Spleen (tissue), 7 donors: ENCODE data around the gene TMEM107.

Experiments
- POLR2AphosphoS5 ChIP-seq, 3 donors: sonication (generic); formaldehyde crosslinking; IDR thresholded peaks; one replicate each; pipeline ENCODE4 v1.5.1; 2017; ENCODE audit warnings: antibody characterized with exemption in 3 of 3
- TF ChIP-seq, protein P1 (sequence below), 11 experiments: fragments of 200-600 bp in 7 of 11; fragments of 450-650 bp in 4 of 11; sonication (generic) in 4 of 11; IDR thresholded peaks in 8 of 11; conservative IDR thresholded peaks in 3 of 11; 1 replicate in 7 of 11; 2 replicates in 4 of 11; pipeline versions ENCODE4 v1.4.0 to v1.8.0; 2016 to 2021; ENCODE audit warnings: antibody characterized with exemption in 11 of 11, inconsistent platforms in 4 of 11, mild to moderate bottlenecking in 1 of 11
- donor health status: DM: no; HTN: no; CAD: no; lungs with moderate emphysema.
- donor health status: DM: no; HTN: no; CAD: no.
- donor health status: DM: no; HTN: no; CAD: no.

DNA sequence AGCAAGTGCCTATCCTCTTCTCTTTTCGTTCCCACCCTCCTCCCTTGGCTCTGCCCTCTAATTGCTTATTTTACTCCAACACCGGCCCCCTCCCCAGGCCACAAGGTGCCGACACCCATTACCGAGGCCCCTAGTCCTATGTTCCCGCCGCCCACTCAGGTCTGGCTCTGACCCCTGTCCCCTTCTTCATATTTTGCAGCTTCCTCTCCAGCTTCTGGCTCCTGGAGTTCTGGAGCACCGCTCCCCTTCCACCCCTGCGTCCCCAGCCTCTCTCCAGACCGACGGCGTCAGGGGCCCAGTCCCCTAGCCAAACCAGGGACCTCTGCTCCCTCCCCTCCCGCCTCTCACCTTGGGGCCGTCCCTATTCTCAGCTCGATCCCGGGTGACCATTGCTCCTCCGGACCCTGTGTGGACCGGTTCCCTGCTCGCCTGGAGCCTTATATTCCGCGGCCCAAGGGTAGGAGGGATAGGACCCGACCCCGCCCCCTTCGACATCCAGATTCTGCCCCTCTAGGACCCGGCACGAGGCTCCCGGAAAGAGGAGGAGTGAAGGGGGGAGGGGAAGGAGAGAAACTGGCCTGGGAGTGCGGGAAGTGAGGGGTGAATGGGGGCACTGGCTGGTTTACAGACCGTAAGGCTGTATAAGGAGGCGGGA lies 52.4 kb downstream of the TMEM107 start, which contains the start of gene HES7:
- no peak for TF ChIP-seq POLR2AphosphoS5 (IDR thresholded peaks at IDR 0.05)
- TF ChIP-seq, protein P1, sequence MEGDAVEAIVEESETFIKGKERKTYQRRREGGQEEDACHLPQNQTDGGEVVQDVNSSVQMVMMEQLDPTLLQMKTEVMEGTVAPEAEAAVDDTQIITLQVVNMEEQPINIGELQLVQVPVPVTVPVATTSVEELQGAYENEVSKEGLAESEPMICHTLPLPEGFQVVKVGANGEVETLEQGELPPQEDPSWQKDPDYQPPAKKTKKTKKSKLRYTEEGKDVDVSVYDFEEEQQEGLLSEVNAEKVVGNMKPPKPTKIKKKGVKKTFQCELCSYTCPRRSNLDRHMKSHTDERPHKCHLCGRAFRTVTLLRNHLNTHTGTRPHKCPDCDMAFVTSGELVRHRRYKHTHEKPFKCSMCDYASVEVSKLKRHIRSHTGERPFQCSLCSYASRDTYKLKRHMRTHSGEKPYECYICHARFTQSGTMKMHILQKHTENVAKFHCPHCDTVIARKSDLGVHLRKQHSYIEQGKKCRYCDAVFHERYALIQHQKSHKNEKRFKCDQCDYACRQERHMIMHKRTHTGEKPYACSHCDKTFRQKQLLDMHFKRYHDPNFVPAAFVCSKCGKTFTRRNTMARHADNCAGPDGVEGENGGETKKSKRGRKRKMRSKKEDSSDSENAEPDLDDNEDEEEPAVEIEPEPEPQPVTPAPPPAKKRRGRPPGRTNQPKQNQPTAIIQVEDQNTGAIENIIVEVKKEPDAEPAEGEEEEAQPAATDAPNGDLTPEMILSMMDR (IDR thresholded peaks at IDR 0.05 in 8 of 11, conservative IDR thresholded peaks at IDR 0.05 in 3 of 11) = no peak
